Caco-2 (cell line): ENCODE results near the gene ADARB2. TPM values are rescaled to one million over a fixed set of nuclear protein-coding genes. Genes with fewer than 3 reads are reported as not detected.

Experiments
- BruUV-seq: library from RNA; stranded (reverse); fragments of 400-500 nt; replicated peaks from 2 replicates; lab custom pipeline; 2021; lab: Mats Ljungman, UMichigan
- CTCF ChIA-PET: fragments of 300-600 bp; sonication (Branson Sonifier 250); formaldehyde crosslinking; loops from one replicate; lab custom pipeline; 2022; ENCODE audit warnings: antibody characterized with exemption; lab: Charles Lee
- POLR2A ChIA-PET: fragments of 300-600 bp; sonication (Branson Sonifier 250); formaldehyde crosslinking; loops from one replicate; lab custom pipeline; 2022; ENCODE audit warnings: antibody characterized with exemption; lab: Charles Lee
- DNase-seq, 2 experiments: peaks; one replicate each; pipeline versions ENCODE4 v3.0.0 to v3.0.0-alpha.2; 2020 to 2022
- H3K27me3 ChIP-seq: replicated peaks from 2 replicates; pipeline ENCODE4 v1.6.0; 2011; ENCODE audit warnings: low read length; ENCODE audit not compliant: control insufficient read depth, insufficient read depth
- H3K36me3 ChIP-seq: 2 replicates; pipeline ENCODE4 v1.5.1; 2011; ENCODE audit warnings: low read length; ENCODE audit not compliant: control insufficient read depth, insufficient read depth
- H3K4me1 ChIP-seq: fragments of 250-450 bp; sonication (Bioruptor Pico); 2 replicates; pipeline ENCODE4 v1.5.1; 2020; ENCODE audit warnings: mild to moderate bottlenecking
- H3K4me3 ChIP-seq: 2 replicates; pipeline ENCODE4 v1.5.1; 2011; ENCODE audit warnings: low read depth, mild to moderate bottlenecking, control low read depth, low read length
- H3K9me3 ChIP-seq: fragments of 250-450 bp; sonication (Bioruptor Pico); 2 replicates; pipeline ENCODE4 v1.5.1; 2020; ENCODE audit warnings: mild to moderate bottlenecking, moderate library complexity
- H3K27ac Mint-ChIP-seq: one replicate; pipeline ENCODE4 v1.8.0; 2022; ENCODE audit warnings: mixed read lengths; ENCODE audit not compliant: unreplicated experiment
- H3K27me3 Mint-ChIP-seq: one replicate; pipeline ENCODE4 v1.8.0; 2022; ENCODE audit warnings: mixed read lengths; ENCODE audit not compliant: insufficient read depth, unreplicated experiment
- H3K36me3 Mint-ChIP-seq: one replicate; pipeline ENCODE4 v1.8.0; 2022; ENCODE audit warnings: mild to moderate bottlenecking, mixed read lengths; ENCODE audit not compliant: insufficient read depth, unreplicated experiment
- H3K4me1 Mint-ChIP-seq: one replicate; pipeline ENCODE4 v1.8.0; 2022; ENCODE audit warnings: low read depth, mixed read lengths; ENCODE audit not compliant: unreplicated experiment
- H3K4me3 Mint-ChIP-seq: one replicate; pipeline ENCODE4 v1.8.0; 2022; ENCODE audit warnings: mild to moderate bottlenecking, moderate library complexity, mixed read lengths; ENCODE audit not compliant: unreplicated experiment
- H3K9me3 Mint-ChIP-seq: one replicate; pipeline ENCODE4 v1.8.0; 2022; ENCODE audit warnings: mixed read lengths; ENCODE audit not compliant: unreplicated experiment
- intact Hi-C: fragments of 100-400 bp; cut with micrococcal nuclease; formaldehyde crosslinking; loops from one replicate; pipeline ENCODE4 v1.10.0; 2022; ENCODE audit not compliant: unreplicated experiment
- total RNA-seq: library from RNA; stranded (reverse); gene quantifications from 2 replicates; pipeline ENCODE4 v1.2.3, GENCODE V29; 2022
- TF ChIP-seq, protein P1 (sequence below), 2 experiments: fragments of 200-600 bp in 1 of 2; IDR thresholded peaks; 1 replicate in 1 of 2; 2 replicates in 1 of 2; pipeline versions ENCODE4 v1.5.1 to v1.8.0; 2011 to 2022; ENCODE audit warnings: antibody characterized with exemption in 1 of 2, control low read depth in 1 of 2, inconsistent platforms in 1 of 2, low read depth in 1 of 2, low read length in 1 of 2, mild to moderate bottlenecking in 1 of 2, moderate library complexity in 1 of 2; ENCODE audit not compliant: insufficient read depth in 1 of 2, severe bottlenecking in 1 of 2, unreplicated experiment in 1 of 2

Gene ADARB2
- total RNA-seq, 1 experiment from 2014 or later = 0.27 TPM

DNA sequence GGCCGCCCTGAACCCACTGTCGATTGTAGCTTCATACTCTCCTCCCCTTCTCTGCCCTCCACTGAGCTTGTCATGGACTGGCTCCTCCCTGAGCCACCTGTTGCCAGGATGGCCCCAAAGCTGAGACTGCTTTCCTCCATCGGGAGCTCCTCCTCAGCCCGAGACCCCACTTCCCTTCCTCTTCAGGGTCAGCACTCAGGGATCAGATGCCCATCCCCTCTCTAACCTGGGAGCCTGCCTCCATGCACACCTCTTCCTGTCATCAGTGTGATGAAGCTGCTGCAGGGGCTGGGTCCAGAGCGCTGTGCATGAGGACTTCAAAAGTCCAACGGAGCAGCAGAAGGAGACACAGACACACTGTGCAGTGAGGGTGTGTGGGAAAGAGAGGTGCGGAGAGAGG, 480.1 kb downstream of the ADARB2 start:
- BruUV-seq = no TSS peak
- H3K27me3 ChIP-seq = peaks cover 5% of the 10 kb centered on the region
- H3K4me1 ChIP-seq = no peaks in the 10 kb centered on the region
- no peaks in the 10 kb centered on the region for H3K36me3 ChIP-seq
- CTCF ChIA-PET = interaction anchor here (0.6 to 0.7 kb wide), 2 partner anchors 22 to 91 kb away, joined by 3 read pairs; no protein-coding TSS in a partner anchor
- H3K4me3 ChIP-seq = no peak overlapping the region
- POLR2A ChIA-PET = no interaction called here
- intact Hi-C loops = no loop called here
- no peak for DNase-seq
- no peak overlapping the region for H3K27ac Mint-ChIP-seq
- H3K36me3 Mint-ChIP-seq = no peaks in the 10 kb centered on the region
- H3K9me3 ChIP-seq = no peaks in the 10 kb centered on the region
- no peaks in the 10 kb centered on the region for H3K4me1 Mint-ChIP-seq
- TF ChIP-seq, protein P1, sequence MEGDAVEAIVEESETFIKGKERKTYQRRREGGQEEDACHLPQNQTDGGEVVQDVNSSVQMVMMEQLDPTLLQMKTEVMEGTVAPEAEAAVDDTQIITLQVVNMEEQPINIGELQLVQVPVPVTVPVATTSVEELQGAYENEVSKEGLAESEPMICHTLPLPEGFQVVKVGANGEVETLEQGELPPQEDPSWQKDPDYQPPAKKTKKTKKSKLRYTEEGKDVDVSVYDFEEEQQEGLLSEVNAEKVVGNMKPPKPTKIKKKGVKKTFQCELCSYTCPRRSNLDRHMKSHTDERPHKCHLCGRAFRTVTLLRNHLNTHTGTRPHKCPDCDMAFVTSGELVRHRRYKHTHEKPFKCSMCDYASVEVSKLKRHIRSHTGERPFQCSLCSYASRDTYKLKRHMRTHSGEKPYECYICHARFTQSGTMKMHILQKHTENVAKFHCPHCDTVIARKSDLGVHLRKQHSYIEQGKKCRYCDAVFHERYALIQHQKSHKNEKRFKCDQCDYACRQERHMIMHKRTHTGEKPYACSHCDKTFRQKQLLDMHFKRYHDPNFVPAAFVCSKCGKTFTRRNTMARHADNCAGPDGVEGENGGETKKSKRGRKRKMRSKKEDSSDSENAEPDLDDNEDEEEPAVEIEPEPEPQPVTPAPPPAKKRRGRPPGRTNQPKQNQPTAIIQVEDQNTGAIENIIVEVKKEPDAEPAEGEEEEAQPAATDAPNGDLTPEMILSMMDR (IDR thresholded peaks at IDR 0.05; ENCODE audit: insufficient read depth in 1 of 2, low read depth in 1 of 2, low read length in 1 of 2, severe bottlenecking in 1 of 2, unreplicated experiment in 1 of 2) = no peak
- H3K4me3 Mint-ChIP-seq = no peak overlapping the region
- H3K9me3 Mint-ChIP-seq = no peaks in the 10 kb centered on the region
- peaks cover 33% of the 10 kb centered on the region for H3K27me3 Mint-ChIP-seq

DNA sequence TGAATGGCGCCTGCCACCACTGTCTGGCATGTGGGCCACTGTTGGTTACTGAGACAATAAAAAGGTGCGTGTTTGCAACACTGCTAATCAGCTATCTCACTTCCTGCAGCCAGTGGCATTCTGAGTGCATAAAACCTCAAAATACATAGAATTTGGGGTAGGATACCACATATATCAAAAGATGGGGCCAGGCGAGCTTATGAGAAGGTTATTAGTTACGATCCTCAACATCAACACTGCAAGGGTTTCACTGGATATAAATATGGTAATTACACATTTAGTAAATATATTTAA, 480.9 kb downstream of the ADARB2 start:
- Mint-ChIP-seq H3K4me3 (no peak overlapping the region), H3K27ac (no peak overlapping the region), H3K36me3 (no peaks in the 10 kb centered on the region), H3K4me1 (no peaks in the 10 kb centered on the region), H3K27me3 (peaks cover 35% of the 10 kb centered on the region), H3K9me3 (no peaks in the 10 kb centered on the region)
- intact Hi-C loops = no loop called here
- Histone ChIP-seq H3K36me3 (no peaks in the 10 kb centered on the region), H3K4me3 (no peak overlapping the region), H3K9me3 (no peaks in the 10 kb centered on the region), H3K4me1 (no peaks in the 10 kb centered on the region), H3K27me3 (peaks cover 5% of the 10 kb centered on the region)
- TF ChIP-seq, protein P1 (IDR thresholded peaks at IDR 0.05; ENCODE audit: insufficient read depth in 1 of 2, low read depth in 1 of 2, low read length in 1 of 2, severe bottlenecking in 1 of 2, unreplicated experiment in 1 of 2) = no peak
- ChIA-PET POLR2A (no interaction called here), CTCF (interaction anchor here (0.6 to 0.7 kb wide), 2 partner anchors 23 to 89 kb away, joined by 3 read pairs; no protein-coding TSS in a partner anchor)
- no peak for DNase-seq
- BruUV-seq = no TSS peak

DNA sequence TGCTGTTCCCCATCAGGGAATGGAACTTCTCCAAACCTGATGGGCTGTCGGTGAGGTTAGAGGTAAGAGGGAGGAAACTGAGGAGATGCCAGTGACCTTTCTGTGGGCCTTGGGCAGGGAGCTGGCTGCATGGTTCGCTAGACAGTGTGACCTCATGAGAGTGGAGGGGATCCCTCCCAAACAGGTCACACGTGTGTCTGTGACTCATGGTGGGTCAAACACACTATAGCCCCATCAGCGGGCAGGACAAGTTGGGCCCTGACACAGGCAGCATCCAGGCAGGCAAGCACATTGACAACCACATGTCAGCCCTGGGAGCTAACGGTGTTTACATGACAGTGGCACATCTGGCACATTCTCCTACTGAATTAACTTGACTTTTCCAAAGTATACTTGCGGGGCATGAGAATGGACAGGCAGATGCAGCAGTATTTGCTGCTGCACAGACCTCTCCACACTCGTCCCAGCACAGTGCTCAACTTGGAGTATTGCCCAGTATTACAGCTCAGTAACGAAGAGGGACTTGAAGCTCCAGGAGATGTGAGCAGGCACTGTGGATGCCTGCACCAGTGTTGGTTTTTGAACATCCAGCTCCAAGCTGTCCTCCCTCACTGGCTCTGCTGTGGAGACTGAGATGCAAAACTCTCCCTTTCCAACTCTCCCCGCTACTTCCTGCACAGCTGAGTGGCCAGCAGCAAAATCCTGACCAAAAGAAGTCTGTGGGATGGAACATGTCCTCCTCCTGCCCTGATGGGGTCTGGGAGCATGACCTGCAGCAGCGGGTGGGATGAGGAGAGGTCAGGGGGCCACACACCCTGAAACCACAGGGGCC, 481.5 kb downstream of the ADARB2 start:
- H3K4me3 Mint-ChIP-seq = no peak overlapping the region
- no peak overlapping the region for H3K4me3 ChIP-seq
- H3K4me1 Mint-ChIP-seq = no peaks in the 10 kb centered on the region
- TF ChIP-seq, protein P1 (IDR thresholded peaks at IDR 0.05; ENCODE audit: insufficient read depth in 1 of 2, low read depth in 1 of 2, low read length in 1 of 2, severe bottlenecking in 1 of 2, unreplicated experiment in 1 of 2) = no peak
- POLR2A ChIA-PET = no interaction called here
- no TSS peak for BruUV-seq
- no peaks in the 10 kb centered on the region for H3K36me3 ChIP-seq
- H3K36me3 Mint-ChIP-seq = no peaks in the 10 kb centered on the region
- H3K27ac Mint-ChIP-seq = no peak overlapping the region
- peaks cover 40% of the 10 kb centered on the region for H3K27me3 Mint-ChIP-seq
- no peaks in the 10 kb centered on the region for H3K9me3 Mint-ChIP-seq
- H3K9me3 ChIP-seq = no peaks in the 10 kb centered on the region
- CTCF ChIA-PET = interaction anchor here (0.6 kb wide), 1 partner anchor 89 kb away, joined by 3 read pairs; no protein-coding TSS in a partner anchor
- peaks cover 5% of the 10 kb centered on the region for H3K27me3 ChIP-seq
- H3K4me1 ChIP-seq = no peaks in the 10 kb centered on the region
- intact Hi-C loops = no loop called here
- DNase-seq = no peak
